WTC11 (cell line): Measurements from ENCODE around the gene SPTAN1.

Experiments used
- CBFB ChIP-seq: sonication (generic); formaldehyde crosslinking; IDR thresholded peaks from 2 replicates; pipeline ENCODE4 v1.8.1; 2022; ENCODE audit warnings: mild to moderate bottlenecking, low read depth, missing genetic modification reagents
- CTCF ChIP-seq: fragments of 200-600 bp; IDR thresholded peaks from 2 replicates; pipeline ENCODE4 v1.8.0; 2022; ENCODE audit warnings: antibody characterized with exemption
- NR3C1 ChIP-seq: sonication (generic); formaldehyde crosslinking; conservative IDR thresholded peaks from 2 replicates; pipeline ENCODE4 v1.8.1; 2023; ENCODE audit warnings: low read depth, mild to moderate bottlenecking, missing genetic modification reagents
- SOX15 ChIP-seq: fragments of 250-450 bp; sonication (Bioruptor Pico); IDR thresholded peaks from 2 replicates; pipeline ENCODE4 v1.9.0; 2021; ENCODE audit warnings: mild to moderate bottlenecking
- ZNF263 ChIP-seq: sonication (generic); formaldehyde crosslinking; IDR thresholded peaks from 2 replicates; pipeline ENCODE4 v1.8.1; 2022; ENCODE audit warnings: low read depth, mild to moderate bottlenecking, moderate library complexity, missing genetic modification reagents
- TF ChIP-seq, protein P1 (sequence below): sonication (generic); formaldehyde crosslinking; conservative IDR thresholded peaks from 2 replicates; pipeline ENCODE4 v1.8.1; 2022; ENCODE audit warnings: mild to moderate bottlenecking, missing genetic modification reagents

DNA sequence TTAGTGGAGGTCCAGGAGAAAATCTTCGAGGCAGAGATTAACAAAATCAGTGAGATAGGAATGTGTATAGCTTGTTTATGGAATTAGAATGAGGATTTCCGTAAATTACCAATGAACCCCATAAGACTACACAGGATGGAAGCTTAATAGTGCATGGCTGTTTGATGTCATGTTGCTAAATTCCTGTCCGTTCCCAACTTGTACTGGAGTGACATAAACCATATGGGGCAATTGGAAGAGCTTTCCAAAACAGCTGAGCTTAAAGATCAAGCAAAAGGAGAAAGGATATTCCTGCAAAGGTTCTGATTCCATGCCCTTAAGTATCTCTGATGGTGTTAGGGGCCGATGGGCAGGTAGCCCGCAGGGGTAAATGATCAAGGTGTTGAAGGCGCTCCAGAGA, 30.4 kb upstream of the SPTAN1 start:
- TF ChIP-seq SOX15 (CRISPR knock-in tag): no peak
- no peak for TF ChIP-seq CTCF
- TF ChIP-seq CBFB (CRISPR knock-in tag): no peak
- TF ChIP-seq ZNF263: no peak
- no peak for TF ChIP-seq NR3C1 (CRISPR knock-in tag)
- TF ChIP-seq, protein P1, sequence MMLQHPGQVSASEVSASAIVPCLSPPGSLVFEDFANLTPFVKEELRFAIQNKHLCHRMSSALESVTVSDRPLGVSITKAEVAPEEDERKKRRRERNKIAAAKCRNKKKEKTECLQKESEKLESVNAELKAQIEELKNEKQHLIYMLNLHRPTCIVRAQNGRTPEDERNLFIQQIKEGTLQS (CRISPR knock-in tag): no peak
